Lower leg skin (tissue), 3 donors: ENCODE results near the gene ERF.

ENCODE experiments used
- POLR2A ChIP-seq, 2 donors: fragments of 450-650 bp; IDR thresholded peaks; one replicate each; pipeline ENCODE4 v1.6.1; 2016 to 2017; ENCODE audit warnings: antibody characterized with exemption in 2 of 2, mild to moderate bottlenecking in 1 of 2, moderate library complexity in 1 of 2
- TF ChIP-seq, protein P1 (sequence below), 3 donors: fragments of 450-650 bp; IDR thresholded peaks; one replicate each; pipeline ENCODE4 v1.5.1; 2016; ENCODE audit warnings: antibody characterized with exemption in 3 of 3, mild to moderate bottlenecking in 3 of 3, moderate library complexity in 2 of 3

DNA sequence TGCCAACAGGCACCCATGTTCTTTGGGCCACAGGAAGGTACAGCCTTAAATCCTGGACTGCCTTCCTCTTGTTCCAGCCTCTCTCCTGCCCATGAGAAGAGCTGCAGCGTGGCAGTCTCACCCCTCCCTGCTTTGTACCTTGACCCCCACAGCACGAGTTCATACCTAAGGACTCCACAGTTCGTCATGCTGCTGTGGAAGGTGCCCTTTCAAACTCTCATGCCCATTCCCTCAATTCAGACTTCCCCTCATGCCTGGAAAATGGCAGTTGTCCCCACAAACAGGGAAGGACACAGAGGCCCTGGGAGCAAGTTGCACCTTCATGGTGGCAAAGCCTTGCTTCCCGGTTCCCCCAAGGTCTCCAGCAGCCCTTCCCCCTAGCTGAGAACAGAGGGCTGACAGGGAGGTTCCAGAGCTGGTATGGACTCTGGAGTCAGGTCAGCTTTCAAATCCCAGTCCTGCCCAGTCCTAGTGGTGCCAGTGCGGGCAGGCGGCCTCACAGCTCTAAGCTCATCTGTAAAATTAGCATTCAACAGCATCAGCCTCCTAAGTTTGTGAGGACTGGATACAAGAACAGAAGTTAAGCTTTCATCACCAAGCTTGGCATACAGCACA lies 21.1 kb downstream of the ERF start:
- no peak for TF ChIP-seq POLR2A (IDR thresholded peaks at IDR 0.05)
- TF ChIP-seq, protein P1, sequence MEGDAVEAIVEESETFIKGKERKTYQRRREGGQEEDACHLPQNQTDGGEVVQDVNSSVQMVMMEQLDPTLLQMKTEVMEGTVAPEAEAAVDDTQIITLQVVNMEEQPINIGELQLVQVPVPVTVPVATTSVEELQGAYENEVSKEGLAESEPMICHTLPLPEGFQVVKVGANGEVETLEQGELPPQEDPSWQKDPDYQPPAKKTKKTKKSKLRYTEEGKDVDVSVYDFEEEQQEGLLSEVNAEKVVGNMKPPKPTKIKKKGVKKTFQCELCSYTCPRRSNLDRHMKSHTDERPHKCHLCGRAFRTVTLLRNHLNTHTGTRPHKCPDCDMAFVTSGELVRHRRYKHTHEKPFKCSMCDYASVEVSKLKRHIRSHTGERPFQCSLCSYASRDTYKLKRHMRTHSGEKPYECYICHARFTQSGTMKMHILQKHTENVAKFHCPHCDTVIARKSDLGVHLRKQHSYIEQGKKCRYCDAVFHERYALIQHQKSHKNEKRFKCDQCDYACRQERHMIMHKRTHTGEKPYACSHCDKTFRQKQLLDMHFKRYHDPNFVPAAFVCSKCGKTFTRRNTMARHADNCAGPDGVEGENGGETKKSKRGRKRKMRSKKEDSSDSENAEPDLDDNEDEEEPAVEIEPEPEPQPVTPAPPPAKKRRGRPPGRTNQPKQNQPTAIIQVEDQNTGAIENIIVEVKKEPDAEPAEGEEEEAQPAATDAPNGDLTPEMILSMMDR (IDR thresholded peaks at IDR 0.05): no peak
